Measurements from ENCODE around the gene ENDOU.
A peak's percentile ranks its signal among the peaks of the same experiment; 100 is the strongest.

ENDOU gene

GRCh38 chr12:47766502-47767215 is 41.4 kb upstream of the ENDOU start:
- in situ Hi-C loops (cut with HindIII; ENCODE audit: low sequenced_read_pairs), result no loop called here

GRCh38 chr12:47763481-47764346 is 38.4 kb upstream of the ENDOU start:
- no peak for TF ChIP-seq CTCF (IDR thresholded peaks at IDR 0.05; ENCODE audit: low read depth, low read length, missing control alignments)
- DNase-seq (ENCODE audit: low read depth), result no peak
- no peak overlapping the region for H3K4me3 ChIP-seq (ENCODE audit: low read depth, low read length)
- in situ Hi-C loops (cut with HindIII; ENCODE audit: low sequenced_read_pairs), result no loop called here

More at GRCh38 chr12:47766502-47767215, 41.4 kb upstream of the ENDOU start:
- H3K4me3 ChIP-seq (ENCODE audit: low read depth, low read length), result no peak overlapping the region
- no peak for DNase-seq (ENCODE audit: low read depth)
- TF ChIP-seq CTCF (IDR thresholded peaks at IDR 0.05; ENCODE audit: low read depth, low read length, missing control alignments), result no peak

GRCh38 chr12:47762850-47763465 is 37.7 kb upstream of the ENDOU start:
- TF ChIP-seq CTCF (IDR thresholded peaks at IDR 0.05; ENCODE audit: low read depth, low read length, missing control alignments), result no peak
- in situ Hi-C loops (cut with HindIII; ENCODE audit: low sequenced_read_pairs), result no loop called here
- no peak overlapping the region for H3K4me3 ChIP-seq (ENCODE audit: low read depth, low read length)
- DNase-seq (ENCODE audit: low read depth), result no peak

- peak; percentile 46 for DNase-seq (ENCODE audit: low read depth)
- peak; percentile 58 for TF ChIP-seq CTCF (IDR thresholded peaks at IDR 0.05; ENCODE audit: low read depth, low read length, missing control alignments)
- H3K4me3 ChIP-seq (ENCODE audit: low read depth, low read length), result peak within 1 kb of the TSS; percentile 55
- in situ Hi-C loops (cut with HindIII; ENCODE audit: low sequenced_read_pairs), result no loop called here
Observed at GRCh38 chr12:47758834-47759690, 33.8 kb upstream of the ENDOU start, which contains the start of gene RAPGEF3. Gene RAPGEF3, minus strand, starts transcription at chr12:47758880. Its CDS starts 324 bp downstream, at chr12:47758556.

GRCh38 chr12:47758584-47758833 is 33.2 kb upstream of the ENDOU start:
- DNase-seq (ENCODE audit: low read depth), result no peak
- peak overlapping the region; percentile 55 for H3K4me3 ChIP-seq (ENCODE audit: low read depth, low read length)
- in situ Hi-C loops (cut with HindIII; ENCODE audit: low sequenced_read_pairs), result no loop called here

More at GRCh38 chr12:47758584-47758833, 33.2 kb upstream of the ENDOU start:
- no peak for TF ChIP-seq CTCF (IDR thresholded peaks at IDR 0.05; ENCODE audit: low read depth, low read length, missing control alignments)

Data from astrocyte of the cerebellum (primary cell).